ENCODE results near the gene PAX5.

- TF ChIP-seq, protein P1, sequence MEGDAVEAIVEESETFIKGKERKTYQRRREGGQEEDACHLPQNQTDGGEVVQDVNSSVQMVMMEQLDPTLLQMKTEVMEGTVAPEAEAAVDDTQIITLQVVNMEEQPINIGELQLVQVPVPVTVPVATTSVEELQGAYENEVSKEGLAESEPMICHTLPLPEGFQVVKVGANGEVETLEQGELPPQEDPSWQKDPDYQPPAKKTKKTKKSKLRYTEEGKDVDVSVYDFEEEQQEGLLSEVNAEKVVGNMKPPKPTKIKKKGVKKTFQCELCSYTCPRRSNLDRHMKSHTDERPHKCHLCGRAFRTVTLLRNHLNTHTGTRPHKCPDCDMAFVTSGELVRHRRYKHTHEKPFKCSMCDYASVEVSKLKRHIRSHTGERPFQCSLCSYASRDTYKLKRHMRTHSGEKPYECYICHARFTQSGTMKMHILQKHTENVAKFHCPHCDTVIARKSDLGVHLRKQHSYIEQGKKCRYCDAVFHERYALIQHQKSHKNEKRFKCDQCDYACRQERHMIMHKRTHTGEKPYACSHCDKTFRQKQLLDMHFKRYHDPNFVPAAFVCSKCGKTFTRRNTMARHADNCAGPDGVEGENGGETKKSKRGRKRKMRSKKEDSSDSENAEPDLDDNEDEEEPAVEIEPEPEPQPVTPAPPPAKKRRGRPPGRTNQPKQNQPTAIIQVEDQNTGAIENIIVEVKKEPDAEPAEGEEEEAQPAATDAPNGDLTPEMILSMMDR (IDR thresholded peaks at IDR 0.05) = no peak
- TF ChIP-seq EZH2 (IDR thresholded peaks at IDR 0.05; ENCODE audit: borderline replicate concordance, insufficient read depth, low read depth, low read length, poor library complexity, severe bottlenecking) = no peak
Observed at GRCh38 chr9:36817160-36817834, 216.8 kb downstream of the PAX5 start.

All from B cell (primary cell).